WI38 (cell line): Measurements from ENCODE around the gene CAMK1D.

Experiments
- H3K4me3 ChIP-seq: 2 replicates; pipeline ENCODE4 v1.5.1; 2011; ENCODE audit warnings: low read depth, mild to moderate bottlenecking, control low read depth, low read length
- CTCF ChIP-seq: IDR thresholded peaks from 2 replicates; pipeline ENCODE4 v1.5.1; 2012; ENCODE audit warnings: low read depth, mild to moderate bottlenecking, control low read depth, low read length

Gene CAMK1D

GRCh38 chr10:12843296-12843945 lies 494.1 kb downstream of the CAMK1D start:
- no peak for TF ChIP-seq CTCF
- H3K4me3 ChIP-seq: no peak overlapping the region

GRCh38 chr10:12844811-12845483 lies 495.6 kb downstream of the CAMK1D start:
- no peak overlapping the region for H3K4me3 ChIP-seq

GRCh38 chr10:12846718-12847117 lies 497.4 kb downstream of the CAMK1D start:
- TF ChIP-seq CTCF: no peak

More at GRCh38 chr10:12844811-12845483, 495.6 kb downstream of the CAMK1D start:
- no peak for TF ChIP-seq CTCF

GRCh38 chr10:12847361-12847975 lies 498.1 kb downstream of the CAMK1D start:
- H3K4me3 ChIP-seq: no peak overlapping the region
- TF ChIP-seq CTCF: no peak

More at GRCh38 chr10:12846718-12847117, 497.4 kb downstream of the CAMK1D start:
- no peak overlapping the region for H3K4me3 ChIP-seq

- TF ChIP-seq CTCF: no peak
- H3K4me3 ChIP-seq: no peak overlapping the region
Measured at GRCh38 chr10:12848439-12849173, 499.3 kb downstream of the CAMK1D start.

GRCh38 chr10:12849319-12850181 lies 500.2 kb downstream of the CAMK1D start:
- TF ChIP-seq CTCF: no peak

More at GRCh38 chr10:12849319-12850181, 500.2 kb downstream of the CAMK1D start:
- no peak overlapping the region for H3K4me3 ChIP-seq
